HCEC 1CT (cell line): ENCODE results near the gene C22orf15.
A peak's percentile ranks its signal among the peaks of the same experiment; 100 is the strongest.

Experiments used
- DNase-seq: peaks from one replicate; pipeline ENCODE4 v3.0.0-alpha.2; 2017

C22orf15 gene

DNA sequence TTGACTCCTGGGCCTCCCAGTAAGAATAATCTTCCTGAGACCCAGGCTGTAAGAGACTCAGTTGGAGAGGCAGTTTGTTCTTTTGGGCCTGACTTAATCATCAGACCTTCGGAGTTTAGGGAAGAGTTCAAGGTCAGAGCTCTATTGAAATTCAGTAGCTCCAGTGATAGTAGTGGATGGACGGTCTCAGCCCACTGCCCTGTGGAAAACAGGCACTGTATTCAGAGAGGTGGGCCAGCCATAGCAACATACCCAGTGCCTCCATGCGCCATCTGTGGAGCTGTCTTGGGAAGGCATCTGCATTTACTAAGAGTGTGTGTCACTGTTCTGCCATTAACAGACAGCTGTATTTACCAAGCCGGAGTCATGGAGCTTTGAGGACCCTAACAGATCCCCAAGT is 26.8 kb downstream of the C22orf15 start:
- DNase-seq: no peak

DNA sequence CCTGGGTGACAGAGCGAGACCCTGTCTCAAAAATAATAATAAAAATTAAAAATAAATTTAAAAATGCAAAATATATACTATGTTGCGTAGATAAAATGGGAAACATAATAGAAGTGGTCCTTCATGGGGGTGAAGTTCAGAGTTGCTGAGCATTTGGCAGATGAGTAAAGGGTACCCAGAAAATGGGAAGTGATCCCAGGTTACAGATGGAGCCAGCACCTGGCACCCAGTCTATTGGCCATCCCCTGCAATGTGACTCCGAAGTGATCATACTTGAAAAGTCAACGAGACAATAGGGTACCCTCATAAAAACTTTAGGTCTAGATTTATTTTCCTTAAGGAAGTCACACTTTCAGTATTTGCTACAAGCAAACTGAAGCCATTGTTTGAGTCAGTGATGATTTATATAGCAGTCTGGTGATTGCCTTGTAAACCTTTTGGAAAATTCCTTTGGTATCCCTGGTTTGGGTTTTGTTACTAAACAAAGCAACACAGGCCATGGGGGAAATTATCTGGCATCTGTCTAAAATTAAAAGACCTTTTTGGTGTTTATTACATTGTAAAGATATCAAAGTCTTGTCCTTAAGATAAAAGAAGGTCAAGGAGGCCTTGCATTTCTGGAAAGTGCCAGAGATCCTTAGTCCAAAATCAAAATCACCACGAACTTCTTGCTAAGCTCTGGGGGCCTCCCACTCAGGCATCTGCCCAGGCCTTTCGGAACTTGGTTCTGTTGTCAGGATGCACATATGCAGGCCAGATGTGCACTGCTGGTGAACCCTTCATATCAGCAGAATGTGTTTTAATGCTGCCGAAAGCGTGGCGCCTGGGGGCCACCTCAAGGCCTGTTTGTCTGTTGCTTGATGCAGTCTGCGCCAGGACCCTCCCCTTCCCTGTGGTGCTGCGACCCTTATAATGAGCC is 28.3 kb downstream of the C22orf15 start:
- DNase-seq: peak; percentile 24

DNA sequence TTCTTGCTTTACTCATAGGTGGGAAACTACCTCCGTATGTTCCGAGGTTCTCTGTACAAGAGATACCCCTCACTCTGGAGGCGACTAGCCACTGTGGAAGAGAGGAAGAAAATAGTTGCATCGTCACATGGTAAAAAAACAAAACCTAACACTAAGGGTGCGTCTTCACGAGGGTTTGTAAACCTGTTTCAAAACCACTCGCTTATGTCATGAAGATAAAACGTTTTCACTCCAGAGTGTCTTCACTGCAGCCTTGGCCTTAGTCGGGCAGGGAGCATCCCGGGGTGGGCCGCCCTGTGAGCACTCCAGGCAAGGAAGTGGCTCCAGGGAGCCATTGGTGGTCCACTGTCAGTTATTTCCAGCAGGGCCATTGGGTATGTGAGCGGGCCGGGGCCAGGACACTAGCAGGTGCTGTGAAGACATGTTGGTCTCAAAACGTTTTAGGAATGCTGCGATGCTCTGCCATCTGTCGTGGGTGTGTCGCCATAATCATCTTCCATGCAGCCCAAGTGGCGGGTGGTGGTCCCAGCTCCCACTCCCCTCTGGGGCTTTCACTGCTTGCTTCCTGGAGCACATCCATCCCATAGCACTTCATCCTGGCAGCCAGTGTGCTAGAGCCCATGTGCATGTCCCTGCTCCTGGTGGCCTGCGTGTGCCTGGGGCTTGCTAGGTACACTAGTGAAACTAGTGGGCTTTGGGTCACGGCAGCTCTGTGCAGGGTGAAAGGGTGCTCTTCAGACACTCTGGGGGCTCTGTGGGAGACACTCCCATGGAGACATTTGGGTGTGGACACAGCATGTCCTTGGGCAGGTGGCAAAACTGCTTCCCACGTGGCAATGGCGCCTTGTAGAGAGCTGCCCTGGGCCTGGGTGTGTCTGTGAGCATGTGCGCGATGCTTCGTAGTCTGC is 29.2 kb downstream of the C22orf15 start:
- DNase-seq: no peak

DNA sequence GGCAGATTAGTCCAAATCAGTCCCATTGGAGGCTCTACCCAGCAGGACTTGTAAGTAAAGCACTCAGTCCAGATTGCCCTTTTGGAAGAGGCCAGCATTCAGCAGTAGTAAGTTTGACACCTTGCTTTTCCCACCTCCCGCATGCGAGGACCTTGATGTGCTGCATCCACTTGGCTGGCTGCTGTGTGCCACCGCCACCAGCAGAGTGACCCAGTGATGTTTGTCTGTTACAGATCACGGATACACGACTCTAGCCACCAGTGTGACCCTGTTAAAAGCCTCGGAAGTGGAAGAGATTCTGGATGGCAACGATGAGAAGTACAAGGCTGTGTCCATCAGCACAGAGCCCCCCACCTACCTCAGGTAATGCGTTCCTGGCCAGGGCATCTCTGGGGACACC is 30.5 kb downstream of the C22orf15 start:
- no peak for DNase-seq

DNA sequence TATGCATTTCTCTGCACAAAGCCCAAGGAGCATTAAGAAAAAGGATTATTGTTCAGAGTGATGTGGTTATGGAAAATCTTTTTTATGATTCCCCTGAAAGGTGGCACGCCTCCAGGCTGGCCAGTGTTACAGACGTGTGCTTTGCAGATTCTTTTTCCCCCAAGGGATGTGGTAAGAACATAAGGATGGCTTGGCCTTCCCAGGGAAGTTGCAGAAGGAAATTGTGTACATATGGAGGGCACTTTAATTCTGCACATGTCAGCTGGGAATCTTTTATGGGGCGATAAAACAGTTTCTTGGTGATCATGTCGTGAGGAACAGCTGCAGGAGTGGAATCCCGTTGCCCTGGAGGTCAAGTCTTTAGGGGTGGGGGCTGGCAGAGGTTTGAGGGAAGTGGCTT is 33.7 kb downstream of the C22orf15 start:
- no peak for DNase-seq

DNA sequence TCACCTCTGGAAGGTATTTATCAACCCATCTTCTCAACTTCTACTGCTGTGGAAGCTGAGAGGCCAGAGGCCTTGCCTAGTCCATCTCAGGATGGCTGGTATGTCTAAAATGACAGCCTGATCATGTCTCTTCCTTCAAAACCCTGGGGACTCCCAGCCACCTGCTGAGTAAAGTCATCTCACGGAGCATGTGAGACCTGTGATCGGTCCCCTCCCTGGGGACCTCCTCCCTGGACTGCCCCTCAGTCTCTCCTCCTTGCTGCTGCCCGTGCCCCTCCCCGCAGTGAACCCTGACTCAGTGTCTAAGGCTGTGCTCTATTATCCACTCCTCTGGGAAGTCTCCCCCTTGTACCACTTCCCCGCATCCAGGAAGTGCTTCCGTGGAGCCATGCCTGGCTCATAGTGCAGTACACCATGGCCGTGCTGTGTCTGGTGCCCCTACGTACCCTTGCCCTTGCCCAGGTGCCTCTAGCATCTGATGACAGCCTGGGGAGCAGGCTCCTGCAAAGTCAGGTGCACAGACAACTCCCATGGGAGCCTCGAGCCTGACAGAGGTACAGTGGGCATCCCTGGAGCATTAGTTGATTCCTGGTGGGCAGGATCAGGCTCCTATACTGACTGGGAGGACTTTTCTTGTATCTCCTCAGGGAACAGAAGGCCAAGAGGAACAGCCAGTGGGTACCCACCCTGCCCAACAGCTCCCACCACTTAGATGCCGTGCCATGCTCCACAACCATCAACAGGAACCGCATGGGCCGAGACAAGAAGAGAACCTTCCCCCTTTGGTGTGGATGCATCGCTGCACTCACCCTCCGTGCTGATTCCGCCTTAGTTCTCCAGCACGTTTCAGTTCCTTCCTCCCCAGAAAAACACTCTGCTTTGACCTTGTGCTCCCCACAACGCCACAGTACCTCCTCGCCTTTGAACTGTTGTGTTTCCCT is 37.8 kb downstream of the C22orf15 start:
- DNase-seq: no peak

DNA sequence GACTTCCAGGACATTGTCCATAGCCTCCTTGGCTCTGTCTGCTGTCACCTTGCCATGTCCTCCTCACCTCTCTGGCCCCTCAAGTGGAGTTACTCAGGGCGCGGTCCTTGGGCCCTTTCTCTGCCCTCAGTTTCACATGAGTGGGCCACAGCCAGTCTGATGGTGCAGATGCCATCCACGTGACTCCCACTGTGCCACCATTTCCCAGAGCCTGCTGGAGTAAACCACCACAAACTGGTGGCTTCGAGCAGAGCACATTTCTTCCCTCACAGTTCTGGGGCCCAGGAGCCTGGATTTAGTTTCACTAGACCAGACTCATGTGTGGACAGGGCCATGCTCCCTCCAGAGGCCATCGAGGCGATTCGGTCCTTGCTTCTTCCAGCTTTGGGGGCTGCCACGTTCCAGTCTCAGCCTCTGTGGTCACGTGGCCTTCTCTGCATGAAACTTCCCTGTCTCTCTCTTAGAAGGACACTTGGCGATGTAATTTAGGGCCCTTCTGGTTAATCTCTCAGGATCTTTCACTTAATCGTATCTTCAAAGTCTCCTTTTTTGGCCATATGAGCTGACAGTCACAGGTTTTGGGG is 38.5 kb downstream of the C22orf15 start:
- DNase-seq: no peak

DNA sequence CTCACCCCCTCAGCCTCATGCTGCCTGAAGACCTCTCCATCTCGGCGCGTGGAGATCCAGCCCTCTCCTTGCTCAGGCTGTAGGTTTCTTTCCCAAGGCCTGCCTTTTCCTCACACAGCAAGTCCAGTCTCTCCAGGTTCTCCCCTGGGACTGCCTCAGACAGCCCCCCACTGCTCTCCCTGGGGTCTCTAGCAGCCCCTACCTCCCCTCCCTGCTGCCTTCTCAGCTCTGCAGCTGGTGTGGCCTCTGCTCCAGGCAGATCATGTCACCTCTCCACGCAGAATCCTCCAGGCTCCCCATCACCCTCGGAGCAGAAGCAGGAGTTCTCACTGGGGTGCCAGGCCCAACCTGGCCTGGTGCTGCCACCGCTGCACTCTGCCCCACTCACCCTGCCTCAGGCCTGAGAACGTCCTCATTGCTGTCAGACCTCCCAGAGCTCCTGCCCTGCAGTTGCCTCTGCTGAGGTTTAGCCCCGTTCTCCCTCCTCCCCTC is 39.1 kb downstream of the C22orf15 start:
- DNase-seq: no peak

DNA sequence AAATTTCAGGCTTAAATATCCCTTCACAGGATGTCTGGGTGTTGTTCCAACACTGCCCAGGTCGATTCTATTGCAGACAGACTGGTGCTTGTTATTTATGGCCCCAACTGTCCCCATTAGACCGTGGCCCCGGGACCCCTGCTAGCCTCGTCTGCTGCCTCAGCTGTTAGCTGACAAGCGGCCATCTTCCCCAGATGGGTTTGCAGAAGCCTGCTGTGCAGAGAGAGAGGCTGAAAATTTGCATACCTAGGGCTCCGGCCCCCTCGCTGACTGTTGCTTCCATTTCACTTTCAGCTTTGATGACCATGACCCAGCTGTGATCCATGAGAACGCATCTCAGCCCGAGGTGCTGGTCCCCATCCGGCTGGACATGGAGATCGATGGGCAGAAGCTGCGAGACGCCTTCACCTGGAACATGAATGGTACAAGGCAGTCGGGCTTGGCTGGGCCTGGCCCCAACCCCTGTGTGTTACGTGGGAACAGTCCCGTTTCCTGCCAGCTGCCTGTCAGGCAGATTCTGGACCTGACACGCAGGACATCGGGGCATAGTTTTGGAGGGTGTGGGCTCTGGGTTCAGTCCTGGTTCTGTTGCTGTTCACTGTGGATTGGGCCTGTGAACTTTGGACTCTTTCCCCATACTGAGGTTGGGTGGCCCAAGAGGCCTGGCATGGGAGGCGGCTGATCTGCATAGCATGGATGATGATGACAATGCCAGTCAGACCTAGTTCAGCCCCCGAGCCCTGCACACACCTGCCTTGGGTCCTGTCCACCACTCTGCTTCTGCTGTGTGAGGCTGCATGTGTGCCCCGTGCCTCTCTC is 40.4 kb downstream of the C22orf15 start:
- no peak for DNase-seq

DNA sequence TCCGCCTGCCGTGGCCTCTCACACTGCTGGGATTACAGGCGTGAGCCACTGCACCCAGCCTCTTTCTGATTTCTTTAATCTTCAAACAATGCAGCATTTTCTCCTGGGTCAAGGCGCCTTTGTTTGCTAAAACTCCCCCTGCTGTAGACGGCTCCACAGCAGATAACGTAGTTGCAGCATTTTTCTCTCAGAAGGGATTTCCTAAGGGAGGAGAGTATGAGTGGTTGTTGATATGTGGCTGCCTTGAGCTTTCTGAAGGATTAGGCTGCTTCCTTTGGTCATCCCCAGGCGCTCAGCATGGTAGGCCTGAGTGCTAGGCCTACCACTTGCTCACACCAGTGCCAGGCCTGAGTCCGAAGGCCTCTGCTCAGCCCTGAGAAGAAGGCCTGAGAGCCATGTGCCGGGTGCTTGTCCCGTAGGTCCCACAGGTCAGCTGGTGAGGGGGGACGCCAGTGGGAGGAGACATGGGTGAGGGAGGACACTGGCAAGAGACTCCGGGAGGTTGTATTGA is 42.0 kb downstream of the C22orf15 start:
- DNase-seq: no peak

DNA sequence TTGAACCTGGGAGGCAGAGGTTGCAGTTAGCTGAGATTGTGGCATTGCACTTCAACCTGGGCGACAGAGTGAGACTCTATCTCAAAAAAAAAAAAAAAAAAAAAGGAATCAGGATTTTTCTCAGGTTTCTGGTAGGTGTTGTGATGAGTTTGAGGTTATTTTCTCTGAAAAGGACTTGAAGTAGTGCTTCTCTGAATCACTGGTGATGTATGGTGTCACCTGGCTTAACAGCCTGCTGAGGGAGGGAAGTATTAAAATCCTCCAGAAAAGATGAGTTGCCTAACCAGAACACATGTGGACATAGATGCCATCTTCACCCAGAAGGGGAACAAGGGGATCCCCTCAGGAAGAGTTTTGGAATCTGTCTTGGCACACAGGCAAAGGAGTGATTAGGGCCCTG is 44.0 kb downstream of the C22orf15 start:
- no peak for DNase-seq

DNA sequence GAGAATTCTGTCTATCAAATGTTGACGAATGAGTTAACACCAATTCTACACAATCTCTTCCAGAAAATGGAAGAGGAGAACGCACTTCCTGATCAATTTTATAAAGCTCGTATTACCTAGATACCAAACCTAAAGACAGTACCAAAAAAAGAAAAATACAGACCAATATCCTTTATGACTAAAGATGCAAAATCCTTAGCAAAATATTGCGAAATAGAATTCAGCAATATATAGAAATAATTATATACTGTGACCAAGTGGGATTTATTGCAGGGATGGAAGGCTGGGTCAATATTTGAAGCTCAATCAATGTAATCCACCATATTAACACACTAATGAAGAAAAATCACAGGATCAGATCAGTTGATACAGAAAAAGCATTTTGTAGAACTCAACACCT is 49.6 kb downstream of the C22orf15 start:
- no peak for DNase-seq
